H9 (cell line): ENCODE data around the gene HPGD. TPM values are rescaled to one million over a fixed set of nuclear protein-coding genes. Genes with fewer than 3 reads are reported as not detected.

ENCODE experiments used
- DNase-seq: peaks from one replicate; pipeline ENCODE4 v3.0.0-alpha.2; 2017
- H2AFZ ChIP-seq: one replicate; pipeline ENCODE4 v1.6.1; 2013; ENCODE audit warnings: mild to moderate bottlenecking, low read length, control low read depth, moderate library complexity
- H2AK5ac ChIP-seq: 2 replicates; pipeline ENCODE4 v1.6.1; 2013; ENCODE audit warnings: low read length, control low read depth, mixed read lengths; ENCODE audit not compliant: insufficient read length
- H2BK120ac ChIP-seq: one replicate; pipeline ENCODE4 v1.6.1; 2013; ENCODE audit warnings: low read depth, mild to moderate bottlenecking, low read length, control low read depth, inconsistent platforms; ENCODE audit not compliant: poor library complexity, severe bottlenecking
- H2BK12ac ChIP-seq: 2 replicates; pipeline ENCODE4 v1.6.1; 2013; ENCODE audit warnings: low read length, control low read depth, mixed read lengths, low read depth; ENCODE audit not compliant: insufficient read length
- H2BK15ac ChIP-seq: 2 replicates; pipeline ENCODE4 v1.6.1; 2013; ENCODE audit warnings: low read depth, low read length, control low read depth
- H2BK20ac ChIP-seq: one replicate; pipeline ENCODE4 v1.6.1; 2013; ENCODE audit warnings: low read depth, mild to moderate bottlenecking, low read length, control low read depth, inconsistent platforms; ENCODE audit not compliant: poor library complexity, severe bottlenecking
- H2BK5ac ChIP-seq: 2 replicates; pipeline ENCODE4 v1.6.1; 2013; ENCODE audit warnings: low read length, control low read depth, mixed read lengths; ENCODE audit not compliant: insufficient read length
- H3K14ac ChIP-seq: 2 replicates; pipeline ENCODE4 v1.6.1; 2013; ENCODE audit warnings: low read length, control low read depth; ENCODE audit not compliant: insufficient read depth
- H3K18ac ChIP-seq: 2 replicates; pipeline ENCODE4 v1.6.1; 2013; ENCODE audit warnings: low read depth, mild to moderate bottlenecking, mixed read lengths, low read length, control low read depth; ENCODE audit not compliant: insufficient read length
- H3K23ac ChIP-seq: 2 replicates; pipeline ENCODE4 v1.6.1; 2013; ENCODE audit warnings: low read length, control low read depth, mixed read lengths, low read depth; ENCODE audit not compliant: insufficient read length
- H3K23me2 ChIP-seq: 2 replicates; pipeline ENCODE4 v1.6.1; 2013; ENCODE audit warnings: low read depth, mild to moderate bottlenecking, mixed read lengths, low read length, control low read depth; ENCODE audit not compliant: insufficient read length, poor library complexity, severe bottlenecking
- H3K27ac ChIP-seq: 2 replicates; pipeline ENCODE4 v1.5.1; 2013; ENCODE audit warnings: low read length, control low read depth, mixed read lengths, low read depth; ENCODE audit not compliant: insufficient read length
- H3K27me3 ChIP-seq: 2 replicates; pipeline ENCODE4 v1.6.1; 2013; ENCODE audit warnings: low read length, control low read depth, inconsistent platforms; ENCODE audit not compliant: insufficient read depth
- H3K4ac ChIP-seq: 2 replicates; pipeline ENCODE4 v1.6.1; 2013; ENCODE audit warnings: low read depth, mild to moderate bottlenecking, control low read depth, inconsistent platforms, low read length, moderate library complexity
- H3K4me1 ChIP-seq: 2 replicates; pipeline ENCODE4 v1.6.1; 2013; ENCODE audit warnings: low read length, control low read depth, inconsistent platforms; ENCODE audit not compliant: insufficient read depth
- H3K4me2 ChIP-seq: 2 replicates; pipeline ENCODE4 v1.6.1; 2013; ENCODE audit warnings: low read length, control low read depth, mixed read lengths; ENCODE audit not compliant: insufficient read length, insufficient read depth
- H3K56ac ChIP-seq: 2 replicates; pipeline ENCODE4 v1.6.1; 2013; ENCODE audit warnings: low read depth, mild to moderate bottlenecking, mixed read lengths, low read length, control low read depth; ENCODE audit not compliant: insufficient read length
- H3K79me1 ChIP-seq: 2 replicates; pipeline ENCODE4 v1.6.1; 2013; ENCODE audit warnings: low read depth, mild to moderate bottlenecking, moderate library complexity, low read length, control low read depth, inconsistent platforms; ENCODE audit not compliant: insufficient read depth, poor library complexity, severe bottlenecking
- H3K79me2 ChIP-seq: 2 replicates; pipeline ENCODE4 v1.6.1; 2013; ENCODE audit warnings: low read length, control low read depth, inconsistent platforms; ENCODE audit not compliant: insufficient read depth
- H3K9ac ChIP-seq: 2 replicates; pipeline ENCODE4 v1.6.1; 2013; ENCODE audit warnings: low read length, control low read depth, mixed read lengths; ENCODE audit not compliant: insufficient read length; ENCODE audit errors: extremely low read depth
- H3K9me3 ChIP-seq: one replicate; pipeline ENCODE4 v1.6.1; 2013; ENCODE audit warnings: low read depth, low read length, inconsistent platforms; ENCODE audit not compliant: control insufficient read depth
- H3T11ph ChIP-seq: one replicate; pipeline ENCODE4 v1.6.1; 2013; ENCODE audit warnings: mild to moderate bottlenecking, low read length, control low read depth, inconsistent platforms
- H4K20me1 ChIP-seq: one replicate; pipeline ENCODE4 v1.6.1; 2013; ENCODE audit not compliant: control insufficient read depth, insufficient read length, insufficient read depth
- H4K5ac ChIP-seq: 2 replicates; pipeline ENCODE4 v1.6.1; 2013; ENCODE audit warnings: low read depth, mild to moderate bottlenecking, mixed read lengths, low read length, control low read depth; ENCODE audit not compliant: insufficient read length
- H4K8ac ChIP-seq: replicated peaks from 2 replicates; pipeline ENCODE4 v1.6.1; 2013; ENCODE audit warnings: low read length, control low read depth, mixed read lengths, low read depth; ENCODE audit not compliant: insufficient read length
- H4K91ac ChIP-seq: 2 replicates; pipeline ENCODE4 v1.6.1; 2013; ENCODE audit warnings: low read depth, mild to moderate bottlenecking, moderate library complexity, mixed read lengths, low read length, control low read depth; ENCODE audit not compliant: insufficient read length
- H3K27ac Mint-ChIP-seq, 3 experiments: 2 replicates in 2 of 3; 3 replicates in 1 of 3; pipeline ENCODE4 v1.8.0; 2020 to 2021; ENCODE audit warnings: mixed read lengths in 3 of 3, mild to moderate bottlenecking in 1 of 3, moderate library complexity in 1 of 3
- H3K27me3 Mint-ChIP-seq: 2 replicates; pipeline ENCODE4 v1.8.0; 2021; ENCODE audit warnings: low read depth, mild to moderate bottlenecking, moderate library complexity, mixed read lengths
- H3K36me3 Mint-ChIP-seq, 3 experiments: 2 replicates in 2 of 3; 3 replicates in 1 of 3; pipeline ENCODE4 v1.8.0; 2020 to 2021; ENCODE audit warnings: low read depth in 3 of 3, mixed read lengths in 3 of 3; ENCODE audit not compliant: insufficient read depth in 1 of 3
- H3K4me1 Mint-ChIP-seq, 2 experiments: 2 replicates each; pipeline ENCODE4 v1.8.0; 2020; ENCODE audit warnings: mixed read lengths in 2 of 2
- H3K4me3 Mint-ChIP-seq, 2 experiments: 2 replicates in 1 of 2; 3 replicates in 1 of 2; pipeline ENCODE4 v1.8.0; 2020 to 2021; ENCODE audit warnings: mild to moderate bottlenecking in 2 of 2, mixed read lengths in 2 of 2, moderate library complexity in 1 of 2
- H3K9me3 Mint-ChIP-seq, 2 experiments: 2 replicates in 1 of 2; 3 replicates in 1 of 2; pipeline ENCODE4 v1.8.0; 2020; ENCODE audit warnings: mild to moderate bottlenecking in 2 of 2, mixed read lengths in 2 of 2, moderate library complexity in 1 of 2
- CTCF ChIP-seq: fragments of 200-600 bp; sonication (generic); conservative IDR thresholded peaks from 3 replicates; pipeline ENCODE4 v1.8.0; 2021; ENCODE audit warnings: antibody characterized with exemption, mild to moderate bottlenecking
- WGBS: extraction: QIAGEN DNeasy Blood & Tissue Kit; methylation state at CpG from one replicate; pipeline ENCODE4 v1.1.7; 2013; ENCODE audit warnings: missing lambda C conversion rate, low lambda C conversion rate, mixed read lengths; ENCODE audit not compliant: insufficient read length; ENCODE audit errors: extremely low coverage; 5-methylcytosine and 5-hydroxymethylcytosine counted together
- total RNA-seq: library from RNA; stranded (reverse); gene quantifications from 2 replicates; pipeline ENCODE4 v1.2.1, GENCODE V29; 2021

HPGD gene
- total RNA-seq, 1 experiment from 2014 or later, result 16.8 TPM

DNA sequence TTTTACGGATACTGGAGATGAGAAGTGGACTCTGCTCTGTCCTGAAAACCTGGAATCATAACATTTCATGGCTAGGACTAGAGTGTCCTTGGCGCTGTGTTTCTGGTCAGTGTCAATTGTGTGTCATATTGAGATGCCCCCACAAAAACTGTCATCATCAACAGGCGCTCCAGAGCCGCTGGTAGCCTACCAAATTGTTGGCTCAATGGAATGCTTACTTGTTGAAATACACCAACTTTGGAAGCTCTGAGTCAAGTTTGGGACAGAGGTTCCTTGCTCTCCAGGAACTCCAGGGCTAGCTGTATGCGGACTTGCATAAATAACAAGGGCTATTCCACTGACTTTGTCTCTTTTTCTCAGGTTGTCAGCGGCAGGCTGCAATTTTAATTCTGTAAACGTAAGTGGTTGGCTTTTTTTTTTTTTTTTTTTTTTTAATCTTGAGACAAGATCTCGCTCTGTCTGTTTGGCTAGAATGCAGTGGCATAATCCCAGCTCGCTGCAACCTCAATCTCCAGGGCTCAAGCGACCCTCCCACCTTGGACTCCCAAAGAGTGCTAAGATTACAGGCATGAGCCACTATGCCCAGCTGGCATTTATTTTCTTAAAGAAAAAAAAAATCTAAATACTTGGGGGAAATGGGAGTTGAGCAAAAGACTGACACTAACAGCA lies 871 bp upstream of the HPGD start:
- Histone ChIP-seq H3K56ac (no peak overlapping the region), H3K23me2 (peaks cover 14% of the 10 kb centered on the region), H3K18ac (no peak overlapping the region), H3K79me1 (no peaks in the 10 kb centered on the region), H3K23ac (no peak overlapping the region), H4K8ac (no peak overlapping the region), H4K5ac (no peak overlapping the region), H2AK5ac (no peak overlapping the region), H3T11ph (no peak overlapping the region), H2BK15ac (no peak overlapping the region), H3K14ac (no peak overlapping the region), H3K27me3 (peaks cover 8% of the 10 kb centered on the region; the same call in 1 of the 2 replicates), H2AFZ (no peak overlapping the region), H3K27ac (no peak overlapping the region), H3K9me3 (no peaks in the 10 kb centered on the region), H4K20me1 (no peaks in the 10 kb centered on the region), H4K91ac (no peak overlapping the region), H3K9ac (no peak overlapping the region), H2BK20ac (no peak overlapping the region), H3K4me1 (no peaks in the 10 kb centered on the region; the same call in 1 of the 2 replicates), H3K4me2 (peak overlapping the region; percentile 66), H3K79me2 (no peaks in the 10 kb centered on the region), H2BK12ac (no peak overlapping the region), H2BK5ac (no peak overlapping the region), H3K4ac (no peak overlapping the region), H2BK120ac (no peak overlapping the region)
- no peak for TF ChIP-seq CTCF
- no CpG with 5 or more reads among the region's 10 CpGs for WGBS
- Mint-ChIP-seq H3K27ac (no peak overlapping the region), H3K4me3 (peak overlapping the region; percentile 77 to 86), H3K27me3 (peaks cover 27% of the 10 kb centered on the region), H3K36me3 (no peaks in the 10 kb centered on the region), H3K9me3 (no peaks in the 10 kb centered on the region), H3K4me1 (peaks cover 27 to 33% of the 10 kb centered on the region in 2 experiments)
- no peak for DNase-seq
